Endothelial cell of umbilical vein (primary cell): ENCODE data around the gene SOHLH2.

Source experiments
- GATA2 ChIP-seq: IDR thresholded peaks from 2 replicates; pipeline ENCODE4 v1.7.0; 2011; ENCODE audit warnings: low read depth, mild to moderate bottlenecking, moderate library complexity, mixed read lengths, low read length; ENCODE audit not compliant: insufficient read length, insufficient read depth
- POLR2A ChIP-seq: IDR thresholded peaks from 2 replicates; pipeline ENCODE4 v1.6.1; 2012; ENCODE audit warnings: low read depth, mild to moderate bottlenecking, control low read depth, low read length
- POLR2AphosphoS5 ChIP-seq: IDR thresholded peaks from 2 replicates; pipeline ENCODE4 v1.6.1; 2012; ENCODE audit warnings: low read depth, mild to moderate bottlenecking, control low read depth, low read length, moderate library complexity; ENCODE audit not compliant: insufficient read depth
- TF ChIP-seq, protein P1 (sequence below): IDR thresholded peaks from 2 replicates; pipeline ENCODE4 v1.6.1; 2011; ENCODE audit not compliant: insufficient read depth, insufficient read length
- TF ChIP-seq, protein P2 (sequence below), 2 donors: IDR thresholded peaks; 1 replicate in 1 of 2; 2 replicates in 1 of 2; pipeline ENCODE4 v1.5.1; 2011; ENCODE audit warnings: low read length in 2 of 2, mild to moderate bottlenecking in 2 of 2, moderate library complexity in 2 of 2, control low read depth in 1 of 2, inconsistent platforms in 1 of 2, low read depth in 1 of 2; ENCODE audit not compliant: insufficient read depth in 1 of 2; ENCODE audit errors: extremely low read depth in 1 of 2

DNA sequence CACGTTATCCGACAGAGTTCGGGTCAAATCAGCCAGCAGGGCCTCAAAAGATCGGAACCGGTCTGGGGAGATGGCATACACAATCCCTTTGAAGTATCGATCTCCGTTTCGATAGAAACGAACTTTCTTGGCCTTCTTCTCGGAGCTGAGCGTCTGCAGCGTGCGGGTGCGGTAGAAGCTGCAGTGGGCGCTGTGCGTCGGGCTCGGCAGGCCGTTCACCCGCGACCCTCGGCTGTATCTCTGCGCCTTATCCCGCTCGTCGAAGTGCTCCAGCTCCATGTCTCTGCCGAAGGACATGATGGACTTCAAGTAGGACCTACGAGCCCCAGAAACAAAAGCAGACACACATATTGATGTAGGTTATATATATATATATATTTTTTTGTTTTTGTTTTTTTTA, 88.5 kb downstream of the SOHLH2 start:
- TF ChIP-seq, protein P1, sequence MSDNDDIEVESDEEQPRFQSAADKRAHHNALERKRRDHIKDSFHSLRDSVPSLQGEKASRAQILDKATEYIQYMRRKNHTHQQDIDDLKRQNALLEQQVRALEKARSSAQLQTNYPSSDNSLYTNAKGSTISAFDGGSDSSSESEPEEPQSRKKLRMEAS = no peak
- TF ChIP-seq, protein P2, sequence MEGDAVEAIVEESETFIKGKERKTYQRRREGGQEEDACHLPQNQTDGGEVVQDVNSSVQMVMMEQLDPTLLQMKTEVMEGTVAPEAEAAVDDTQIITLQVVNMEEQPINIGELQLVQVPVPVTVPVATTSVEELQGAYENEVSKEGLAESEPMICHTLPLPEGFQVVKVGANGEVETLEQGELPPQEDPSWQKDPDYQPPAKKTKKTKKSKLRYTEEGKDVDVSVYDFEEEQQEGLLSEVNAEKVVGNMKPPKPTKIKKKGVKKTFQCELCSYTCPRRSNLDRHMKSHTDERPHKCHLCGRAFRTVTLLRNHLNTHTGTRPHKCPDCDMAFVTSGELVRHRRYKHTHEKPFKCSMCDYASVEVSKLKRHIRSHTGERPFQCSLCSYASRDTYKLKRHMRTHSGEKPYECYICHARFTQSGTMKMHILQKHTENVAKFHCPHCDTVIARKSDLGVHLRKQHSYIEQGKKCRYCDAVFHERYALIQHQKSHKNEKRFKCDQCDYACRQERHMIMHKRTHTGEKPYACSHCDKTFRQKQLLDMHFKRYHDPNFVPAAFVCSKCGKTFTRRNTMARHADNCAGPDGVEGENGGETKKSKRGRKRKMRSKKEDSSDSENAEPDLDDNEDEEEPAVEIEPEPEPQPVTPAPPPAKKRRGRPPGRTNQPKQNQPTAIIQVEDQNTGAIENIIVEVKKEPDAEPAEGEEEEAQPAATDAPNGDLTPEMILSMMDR (IDR thresholded peaks at IDR 0.05; ENCODE audit: extremely low read depth in 1 of 2, insufficient read depth in 1 of 2, low read depth in 1 of 2, low read length in 2 of 2) = no peak
- TF ChIP-seq POLR2AphosphoS5 (no peak), POLR2A (no peak), GATA2 (no peak)
